Middle frontal gyrus (tissue), 1 donor: Measurements from ENCODE around the gene EPG5.
A peak's percentile ranks its signal among the peaks of the same experiment; 100 is the strongest.
"Not testable (repeated sequence)": the region's sequence is repeated elsewhere in the genome, so short reads cannot be mapped to it uniquely, and the experiment has no call there.

Experiments used
- DNase-seq: peaks from one replicate; pipeline ENCODE4 v3.0.0-alpha.2; 2015; ENCODE audit warnings: low spot score; ENCODE audit errors: extremely low spot score

Gene EPG5

GRCh38 chr18:45967007-45967706 is at the start of gene EPG5:
Gene EPG5 (minus strand): TSS chr18:45967329. CDS start chr18:45967239, 90 bp downstream.
- peak; percentile 86 for DNase-seq

GRCh38 chr18:46013484-46014189 is 46.5 kb upstream of the EPG5 start:
- DNase-seq = no peak

GRCh38 chr18:46010676-46011075 is 43.5 kb upstream of the EPG5 start:
- DNase-seq = no peak

- DNase-seq = no peak
Measured at GRCh38 chr18:46010050-46010449, 42.9 kb upstream of the EPG5 start.

- no peak for DNase-seq
Measured at GRCh38 chr18:46009125-46009840, 42.2 kb upstream of the EPG5 start.

GRCh38 chr18:46008531-46008930 is 41.4 kb upstream of the EPG5 start:
- no peak for DNase-seq

- DNase-seq = no peak
Measured at GRCh38 chr18:46007165-46007564, 40.0 kb upstream of the EPG5 start.

- no peak for DNase-seq
Measured at GRCh38 chr18:46002934-46003333, 35.8 kb upstream of the EPG5 start.

GRCh38 chr18:46001892-46002291 is 34.8 kb upstream of the EPG5 start:
- DNase-seq = no peak

GRCh38 chr18:46001074-46001473 is 33.9 kb upstream of the EPG5 start:
- DNase-seq = no peak

- DNase-seq = no peak
Measured at GRCh38 chr18:45999536-45999935, 32.4 kb upstream of the EPG5 start.

GRCh38 chr18:45998244-45998643 is 31.1 kb upstream of the EPG5 start:
- DNase-seq = no peak

- no peak for DNase-seq
Measured at GRCh38 chr18:45997700-45998151, 30.6 kb upstream of the EPG5 start.

- DNase-seq = no peak
Measured at GRCh38 chr18:45995461-45995860, 28.3 kb upstream of the EPG5 start.

GRCh38 chr18:45993438-45993837 is 26.3 kb upstream of the EPG5 start:
- no peak for DNase-seq

GRCh38 chr18:45992527-45992926 is 25.4 kb upstream of the EPG5 start:
- DNase-seq = not testable (repeated sequence)

GRCh38 chr18:45991788-45992187 is 24.7 kb upstream of the EPG5 start:
- DNase-seq = no peak

- DNase-seq = no peak
Measured at GRCh38 chr18:45984546-45985235, 17.6 kb upstream of the EPG5 start.

GRCh38 chr18:45981821-45982220 is 14.7 kb upstream of the EPG5 start:
- no peak for DNase-seq

- DNase-seq = no peak
Measured at GRCh38 chr18:45980229-45980628, 13.1 kb upstream of the EPG5 start.

GRCh38 chr18:45978084-45978483 is 11.0 kb upstream of the EPG5 start:
- DNase-seq = no peak

- DNase-seq = no peak
Measured at GRCh38 chr18:45976974-45977373, 9.8 kb upstream of the EPG5 start.
